UCSD-AML1 (cell line): ENCODE data around the gene RORB.

Source experiments
- DNase-seq: peaks from one replicate; lab custom pipeline; 2025; ENCODE audit not compliant: unreplicated experiment; lab: John Stamatoyannopoulos, UW

The RORB gene

DNA sequence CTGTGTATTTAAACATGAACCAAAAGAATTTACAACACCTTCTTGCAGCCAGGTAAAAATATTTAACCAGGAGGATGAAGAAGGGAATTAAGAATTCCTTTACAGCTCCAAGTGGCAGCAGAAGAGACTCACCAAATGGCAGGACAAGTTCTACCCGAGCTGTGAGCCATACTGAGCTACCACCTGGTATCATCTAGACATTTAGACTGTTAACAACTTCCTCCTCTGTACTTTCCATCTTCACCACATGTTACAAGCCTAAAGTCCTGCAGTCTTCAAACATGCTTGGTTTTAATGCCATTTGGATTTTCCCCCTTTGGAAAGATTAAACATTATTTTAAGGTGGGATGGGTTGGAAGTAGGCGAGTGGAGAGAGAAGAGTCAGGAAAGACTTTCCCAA lies 200.4 kb downstream of the RORB start:
- DNase-seq: no peak

DNA sequence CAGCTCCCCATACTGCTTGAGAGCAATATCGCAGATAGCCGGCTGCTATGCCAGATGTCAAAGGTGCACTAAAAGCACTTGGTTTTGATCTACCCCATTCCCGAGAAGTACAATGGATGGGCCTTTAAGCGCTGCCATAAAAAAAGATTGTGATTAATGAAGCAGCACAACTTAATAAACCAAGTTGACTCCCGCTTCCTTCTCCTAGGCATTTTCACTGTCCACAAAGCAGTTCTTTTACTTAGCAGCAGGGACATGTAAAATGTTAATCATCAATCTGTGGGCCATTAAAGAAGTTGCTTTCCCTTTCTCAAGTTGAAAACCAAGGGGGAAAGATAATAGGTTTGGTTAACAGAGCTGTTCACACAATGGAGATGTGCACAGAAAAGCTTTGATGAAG lies 214.2 kb downstream of the RORB start:
- no peak for DNase-seq

DNA sequence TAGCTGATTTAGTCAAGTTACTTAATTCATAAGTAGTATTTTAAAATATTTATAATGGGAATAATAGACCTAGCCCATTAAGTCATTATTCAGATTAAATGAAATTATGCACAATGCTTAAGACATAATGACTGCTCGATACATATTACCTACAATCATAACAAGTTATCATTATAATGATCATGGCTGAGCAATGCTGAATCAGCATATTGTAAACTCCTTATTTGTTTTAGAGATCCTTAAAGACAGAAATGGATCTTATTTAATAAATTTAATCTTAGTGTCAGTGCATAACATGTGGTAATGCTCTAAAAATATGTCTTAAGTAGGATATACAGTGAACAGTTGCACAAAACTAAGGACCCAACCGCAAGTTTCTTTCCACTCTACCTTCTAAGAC lies 221.6 kb downstream of the RORB start:
- no peak for DNase-seq

DNA sequence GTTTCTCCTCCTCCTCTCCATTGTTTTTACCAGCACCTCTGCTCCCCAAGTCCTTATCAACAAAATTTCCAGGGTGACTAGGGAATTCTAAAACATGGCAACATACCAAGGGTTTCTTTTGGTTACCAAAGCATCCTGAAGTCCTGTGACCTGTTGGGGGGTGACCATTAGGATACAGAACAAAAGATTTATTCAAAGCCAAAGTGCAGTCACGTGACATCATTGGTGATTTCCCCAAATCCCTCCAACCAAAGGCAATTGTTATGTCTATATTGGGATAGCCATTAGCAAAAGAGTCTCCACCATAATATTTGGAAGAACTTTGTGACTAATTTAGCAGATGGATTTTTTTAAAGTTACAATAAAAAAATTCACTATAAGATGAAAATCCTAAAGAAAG lies 222.2 kb downstream of the RORB start:
- DNase-seq: no peak

DNA sequence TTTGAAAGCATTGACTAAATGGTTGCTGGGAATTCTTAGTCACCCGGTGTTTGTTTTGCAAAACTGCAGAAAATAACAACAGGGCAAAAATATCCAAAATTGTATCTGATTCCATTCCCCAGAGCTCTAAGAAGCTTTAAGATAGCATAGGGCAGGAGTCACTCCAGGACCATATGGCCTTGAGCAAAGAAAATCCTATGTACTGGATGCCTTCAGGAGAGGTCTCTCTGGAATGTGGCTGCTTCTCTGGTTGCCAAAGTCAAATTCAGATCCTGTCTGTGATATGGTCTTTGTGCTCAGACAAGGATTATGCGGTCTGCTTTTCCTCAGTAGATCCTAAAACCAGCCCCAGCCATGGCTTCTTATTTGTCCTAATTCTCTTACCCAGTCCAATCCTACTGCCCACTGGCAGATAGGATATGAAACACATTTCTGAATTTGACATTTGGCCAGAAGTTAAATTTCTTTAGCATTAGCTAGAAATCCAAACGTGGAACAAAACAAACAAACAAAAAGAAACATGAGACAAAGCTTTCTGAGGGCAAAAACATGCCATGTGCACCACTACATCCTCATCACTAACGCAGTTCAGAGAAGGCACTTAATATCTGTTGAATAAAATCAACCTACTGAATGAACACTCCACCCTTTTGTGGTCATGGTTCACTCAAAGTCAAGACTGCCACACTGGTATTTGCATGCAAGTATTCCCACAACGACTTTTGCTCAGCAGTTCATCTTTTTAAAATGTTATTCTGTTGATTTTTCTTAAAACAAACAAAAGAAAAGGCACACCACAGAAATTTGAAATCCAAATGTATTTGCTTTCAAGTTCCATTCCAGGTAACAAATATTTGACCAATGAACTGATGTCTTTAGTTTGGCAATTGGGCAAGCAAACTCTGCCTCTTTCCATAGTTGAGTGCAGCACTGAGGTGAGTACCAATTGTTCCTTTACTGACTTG lies 224.8 kb downstream of the RORB start:
- no peak for DNase-seq

DNA sequence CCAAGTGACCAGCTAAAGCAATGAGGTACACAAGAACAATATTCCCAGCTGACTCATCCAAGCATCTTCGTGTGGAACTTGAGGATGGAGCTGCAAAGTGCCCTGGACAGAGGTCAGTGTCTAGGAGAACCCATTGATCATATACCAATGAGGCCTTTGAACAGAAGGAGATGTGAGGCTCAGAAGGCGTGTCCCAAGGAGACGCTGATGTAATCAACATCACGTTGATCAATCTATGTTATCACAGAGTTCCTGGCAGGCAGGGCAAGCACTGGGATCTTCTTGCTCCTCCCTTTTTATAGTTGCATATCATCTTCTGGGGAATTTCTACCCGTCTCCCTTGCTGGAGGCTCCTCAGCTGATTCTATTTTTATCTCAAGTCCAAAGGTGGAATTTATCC lies 227.2 kb downstream of the RORB start:
- no peak for DNase-seq

DNA sequence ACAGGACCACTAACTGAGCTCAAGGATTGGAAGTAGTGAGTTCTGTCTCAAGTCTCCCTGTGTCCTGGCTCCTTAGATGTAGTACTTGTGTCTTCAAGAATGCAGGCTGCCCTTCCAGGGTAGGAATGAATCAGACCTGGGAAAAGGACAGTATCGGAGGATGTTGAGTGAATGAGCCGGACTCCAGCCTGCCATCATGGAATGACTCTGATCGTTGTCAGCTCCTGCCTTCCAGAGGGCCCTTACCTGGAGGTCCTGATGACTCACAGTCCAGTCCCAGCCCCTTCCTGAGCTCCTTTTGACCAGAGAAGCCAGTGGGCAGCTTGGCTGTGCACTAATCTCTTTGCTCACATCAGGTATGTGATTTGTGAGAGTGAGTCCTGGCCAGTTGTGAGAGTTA lies 229.4 kb downstream of the RORB start:
- no peak for DNase-seq

DNA sequence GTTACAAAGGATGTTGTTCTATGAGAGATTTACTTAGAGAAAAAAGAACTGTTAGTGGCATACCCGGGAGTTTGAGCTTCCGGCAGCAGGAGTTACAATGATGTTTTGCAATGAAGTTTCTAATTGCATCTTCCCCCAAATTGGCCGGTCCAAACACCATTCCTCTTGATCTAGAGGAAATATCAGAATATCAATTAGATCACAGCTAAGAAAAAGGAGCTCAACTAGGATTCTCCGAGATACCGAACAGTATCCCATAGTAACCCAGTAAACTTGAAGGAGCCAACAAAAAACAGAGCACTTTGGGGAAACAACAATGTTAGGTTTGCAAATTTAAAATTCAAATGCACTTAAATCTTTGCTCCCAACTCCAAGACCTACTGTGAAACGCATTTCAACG lies 231.0 kb downstream of the RORB start:
- DNase-seq: no peak

DNA sequence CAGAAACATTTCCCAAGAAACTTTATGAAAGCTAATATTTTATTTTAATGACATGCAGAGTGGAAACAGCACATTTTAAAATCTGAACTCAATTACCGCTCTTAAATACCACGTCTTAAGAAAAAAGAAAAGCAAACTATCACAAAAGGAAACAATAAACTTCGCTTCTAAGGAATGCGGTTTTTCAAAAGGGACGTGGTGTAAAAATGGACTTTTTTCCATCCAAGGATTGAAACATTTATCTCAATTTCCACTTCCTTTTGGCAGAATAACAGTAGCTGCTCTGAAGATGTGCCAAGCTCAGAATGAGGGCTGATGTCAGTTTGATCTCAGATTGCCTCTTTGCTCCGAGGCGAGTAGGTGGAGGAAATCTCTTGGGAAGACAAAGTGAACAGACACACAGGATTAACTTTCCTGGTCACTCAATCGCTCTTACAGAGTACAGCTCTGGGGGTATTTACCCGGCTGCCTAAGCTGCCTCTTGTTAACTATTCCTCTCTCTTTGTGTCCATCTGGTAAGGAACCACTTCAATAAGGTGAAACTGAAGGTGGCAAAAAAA lies 232.1 kb downstream of the RORB start:
- DNase-seq: no peak

DNA sequence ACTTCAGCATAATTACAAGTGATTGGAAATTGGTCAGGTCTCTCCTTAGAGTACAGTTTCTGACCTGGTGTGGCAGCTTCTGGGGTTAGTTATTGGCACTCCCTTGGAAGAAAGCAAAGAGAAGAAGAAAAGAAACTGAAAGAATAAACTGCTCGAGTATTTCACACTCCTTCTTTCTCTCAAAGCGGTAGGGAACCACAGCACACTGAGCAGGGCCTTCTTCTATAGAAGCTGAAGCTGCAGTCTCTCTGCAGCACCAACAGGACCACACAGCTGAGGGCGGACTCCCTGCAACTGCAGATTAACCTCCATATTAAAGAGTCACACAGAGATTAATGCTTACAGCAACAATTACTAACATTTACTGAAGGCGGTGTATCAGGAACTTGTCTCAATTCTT lies 238.6 kb downstream of the RORB start:
- no peak for DNase-seq

DNA sequence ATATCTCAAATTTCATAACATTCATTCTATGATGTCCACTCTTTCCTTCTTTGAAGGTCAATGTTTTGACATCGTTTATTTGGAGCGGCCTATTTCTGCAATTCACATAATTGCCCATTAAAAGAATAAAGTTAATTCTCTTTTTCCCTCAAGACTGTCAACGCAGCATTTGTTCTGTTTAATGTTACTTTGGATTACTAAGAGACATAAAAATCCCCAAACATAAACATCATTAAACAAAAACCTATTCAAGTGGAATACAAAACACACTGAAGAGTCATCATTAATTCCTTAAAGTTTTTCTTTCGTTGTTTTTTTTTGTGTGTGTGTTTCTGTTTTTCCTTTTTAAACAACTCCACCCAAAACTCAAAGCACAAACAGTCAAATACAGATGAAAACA lies 239.5 kb downstream of the RORB start:
- no peak for DNase-seq

DNA sequence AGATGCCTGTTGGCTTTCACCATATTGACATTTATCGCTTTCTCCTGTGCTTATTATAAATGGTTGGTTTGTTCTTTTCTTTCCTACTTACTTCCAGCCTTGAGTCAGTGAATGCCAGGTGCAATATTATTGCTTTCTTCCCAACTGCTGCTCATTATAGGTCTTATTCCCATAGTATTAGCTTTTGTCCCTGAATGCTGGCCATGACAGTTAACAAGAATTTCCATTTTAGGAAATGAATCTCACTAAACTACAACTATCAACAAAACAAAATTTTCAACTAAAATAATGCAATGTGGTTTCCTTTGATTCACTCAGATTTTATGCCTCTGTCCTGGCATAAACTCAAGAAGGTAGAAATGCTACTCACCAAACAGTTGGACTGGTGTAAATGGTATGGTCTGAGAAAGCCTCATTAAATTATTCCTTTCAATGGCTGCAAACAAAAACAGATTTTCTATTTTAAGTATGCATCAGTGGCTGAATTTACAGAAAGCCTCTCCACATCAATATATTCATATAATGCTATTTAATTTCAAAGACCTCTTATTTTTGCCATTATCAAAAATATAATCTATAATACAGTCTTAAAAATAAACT lies 245.2 kb downstream of the RORB start:
- no peak for DNase-seq
